GM19023 (cell line): ENCODE results near the gene EFHD1.
"Not testable (repeated sequence)": the region's sequence is repeated elsewhere in the genome, so short reads cannot be mapped to it uniquely, and the experiment has no call there.

Experiments
- ATAC-seq: cut with Tn5 transposase; IDR thresholded peaks from one replicate; pipeline ENCODE4 v1.9.1; 2021; ENCODE audit warnings: mild to moderate bottlenecking, moderate library complexity; ENCODE audit not compliant: unreplicated experiment

EFHD1 gene

DNA sequence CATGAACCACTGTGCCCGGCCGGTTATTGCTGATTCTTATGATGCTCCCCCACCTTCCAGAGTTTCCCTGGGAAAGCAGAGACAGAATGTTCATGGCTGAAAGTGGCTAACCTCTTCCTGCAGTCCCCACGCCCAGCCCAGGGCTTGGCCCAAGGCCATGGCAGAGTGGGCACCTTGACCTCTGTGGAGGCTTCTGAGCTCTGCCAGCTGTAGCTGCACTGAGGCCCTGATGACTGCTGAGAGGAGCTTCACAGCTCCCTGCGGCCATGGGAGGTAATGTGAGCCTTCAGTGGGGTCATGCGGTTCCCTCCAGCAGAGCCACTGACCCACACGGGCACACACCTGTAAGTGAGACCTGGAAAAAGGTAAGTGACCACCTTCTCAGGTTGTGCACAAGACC lies 13.3 kb downstream of the EFHD1 start:
- no peak for ATAC-seq

DNA sequence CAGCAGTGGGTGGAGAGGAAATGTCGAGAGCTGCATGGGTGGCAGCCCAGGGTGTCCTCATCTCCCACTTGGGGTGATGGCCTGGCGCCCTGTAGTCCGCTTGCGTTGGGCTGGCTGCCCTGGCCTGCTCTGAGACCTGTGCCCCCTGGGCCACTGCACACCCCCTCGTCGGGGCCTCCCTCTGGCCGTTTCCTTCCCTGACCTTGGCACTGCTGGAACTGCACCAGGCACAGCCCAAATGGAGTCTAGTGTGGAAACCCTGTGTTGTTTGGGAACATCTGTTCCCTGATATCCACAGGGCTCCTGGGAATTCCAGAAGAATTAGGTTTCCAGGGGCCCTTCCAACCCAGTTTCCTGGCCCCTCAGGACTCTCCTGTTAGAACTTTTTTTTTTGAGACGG lies 13.9 kb downstream of the EFHD1 start:
- ATAC-seq = no peak

DNA sequence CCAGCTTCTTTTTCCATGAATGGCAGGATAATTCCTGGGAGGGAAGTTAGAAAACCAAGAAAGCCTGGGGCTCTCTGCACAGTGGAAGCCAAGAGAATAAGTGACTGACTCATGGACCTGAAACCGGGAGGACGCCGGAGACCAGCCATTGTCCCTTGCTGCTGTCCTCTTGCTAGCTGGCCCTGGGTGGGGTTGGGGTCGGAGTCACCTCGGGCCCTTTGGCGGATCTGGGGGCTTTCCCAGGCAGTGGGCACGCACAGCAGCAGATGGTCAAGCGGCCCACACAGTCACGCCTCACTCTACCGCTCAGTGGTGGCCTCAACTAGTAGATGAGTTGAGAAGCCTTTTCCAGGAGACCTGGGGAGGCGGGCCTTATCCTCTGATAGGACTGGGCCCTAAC lies 15.6 kb downstream of the EFHD1 start:
- ATAC-seq = no peak

DNA sequence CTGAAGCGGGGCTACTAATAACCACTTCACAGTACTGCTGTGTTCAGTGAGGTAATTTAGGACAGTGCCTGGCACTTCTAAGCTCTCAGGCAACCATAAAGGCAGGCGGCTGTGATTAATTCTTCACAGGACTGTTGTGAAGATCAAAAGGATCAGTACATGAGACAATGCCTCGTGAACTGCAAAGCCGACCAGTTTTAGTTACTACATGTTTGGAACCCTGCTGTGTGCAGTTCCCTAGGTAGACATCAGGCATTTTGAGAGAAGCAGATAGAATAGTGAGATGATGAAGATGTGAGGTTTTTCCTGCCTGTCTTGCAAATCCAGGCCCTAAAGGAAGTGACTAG lies 19.1 kb downstream of the EFHD1 start:
- no peak for ATAC-seq

DNA sequence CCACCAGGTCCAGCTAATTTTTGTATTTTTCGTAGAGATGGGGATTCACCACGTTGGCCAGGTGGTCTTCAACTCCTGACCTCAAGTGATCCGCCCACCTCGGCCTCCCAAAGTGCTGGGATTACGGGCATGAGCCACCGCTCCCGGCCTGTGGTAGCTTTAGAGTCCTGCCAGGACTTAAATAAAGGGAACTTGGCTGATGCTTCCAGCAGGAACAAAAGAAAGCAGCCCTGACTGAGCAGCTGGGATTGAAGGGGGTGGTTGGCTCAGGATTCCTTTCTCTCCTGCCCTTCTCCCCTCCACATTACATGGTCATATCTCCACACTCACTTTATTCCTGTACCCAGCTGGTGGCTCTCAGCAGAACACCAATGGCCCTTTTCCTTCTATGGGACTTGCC lies 20.0 kb downstream of the EFHD1 start:
- no peak for ATAC-seq

DNA sequence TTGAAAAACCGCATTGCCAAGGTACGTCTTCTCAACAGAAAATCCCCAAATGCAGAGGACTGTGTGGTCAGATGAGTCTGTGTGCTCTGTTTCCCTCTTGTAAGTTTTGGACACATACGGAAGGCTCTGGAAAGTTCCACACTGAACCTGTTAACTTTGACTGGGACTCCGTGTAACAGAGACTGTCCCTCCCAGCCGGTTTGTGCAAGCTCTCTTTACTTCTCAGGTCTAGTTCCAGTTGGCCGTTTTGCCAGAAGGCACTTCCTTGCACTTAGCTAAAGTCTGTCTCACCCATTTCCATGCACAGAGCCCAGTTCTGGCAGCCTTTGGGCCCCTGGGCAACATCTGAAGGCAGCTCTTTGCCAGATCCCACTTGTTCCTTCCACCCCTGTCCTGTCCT lies 22.0 kb downstream of the EFHD1 start:
- no peak for ATAC-seq

DNA sequence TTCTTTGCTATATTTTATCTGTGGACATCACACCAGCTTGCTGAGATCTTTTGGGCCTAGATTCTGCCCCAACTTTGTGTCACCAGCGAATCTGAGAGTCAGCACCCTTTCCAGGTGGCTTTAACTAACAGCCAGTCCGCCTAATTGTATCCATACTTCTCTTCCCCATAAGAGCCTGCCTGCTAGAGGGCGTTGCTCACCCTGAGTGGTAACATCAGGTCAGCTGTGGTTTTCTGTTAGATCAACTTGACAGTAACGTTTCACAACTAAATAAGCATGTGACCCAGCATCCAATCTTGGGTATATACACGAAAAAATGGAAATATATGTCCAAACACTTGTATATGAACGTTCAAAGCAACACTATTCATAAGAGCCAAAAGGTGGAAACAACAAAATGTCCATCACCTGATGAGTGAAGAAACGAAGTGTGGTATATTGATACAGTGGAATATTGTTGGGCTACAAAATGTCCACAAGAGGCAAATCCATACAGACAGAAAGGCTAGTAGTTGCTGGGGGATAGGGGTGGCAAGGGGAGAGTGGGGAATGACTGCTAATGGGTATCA lies 24.9 kb downstream of the EFHD1 start:
- no peak for ATAC-seq

DNA sequence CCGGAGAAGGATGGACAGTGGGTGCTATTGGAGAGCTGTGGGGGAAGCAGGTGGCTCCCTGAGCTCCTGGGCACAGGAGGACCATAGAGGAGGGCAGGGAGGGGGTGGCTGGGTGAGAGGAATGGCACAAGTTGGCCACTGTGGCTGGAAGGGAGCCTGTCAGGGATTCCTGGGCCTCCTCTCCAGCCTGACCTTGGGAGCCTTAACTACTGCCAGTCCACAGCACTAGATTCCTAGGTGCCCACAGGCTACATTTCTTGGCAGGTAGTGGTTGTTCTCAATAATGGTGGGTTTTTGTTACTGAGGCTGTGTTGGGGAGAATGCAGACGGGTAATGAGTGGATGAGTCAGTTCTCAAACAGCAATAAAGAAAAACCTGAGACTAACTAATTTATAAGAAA lies 26.0 kb downstream of the EFHD1 start:
- ATAC-seq = no peak

DNA sequence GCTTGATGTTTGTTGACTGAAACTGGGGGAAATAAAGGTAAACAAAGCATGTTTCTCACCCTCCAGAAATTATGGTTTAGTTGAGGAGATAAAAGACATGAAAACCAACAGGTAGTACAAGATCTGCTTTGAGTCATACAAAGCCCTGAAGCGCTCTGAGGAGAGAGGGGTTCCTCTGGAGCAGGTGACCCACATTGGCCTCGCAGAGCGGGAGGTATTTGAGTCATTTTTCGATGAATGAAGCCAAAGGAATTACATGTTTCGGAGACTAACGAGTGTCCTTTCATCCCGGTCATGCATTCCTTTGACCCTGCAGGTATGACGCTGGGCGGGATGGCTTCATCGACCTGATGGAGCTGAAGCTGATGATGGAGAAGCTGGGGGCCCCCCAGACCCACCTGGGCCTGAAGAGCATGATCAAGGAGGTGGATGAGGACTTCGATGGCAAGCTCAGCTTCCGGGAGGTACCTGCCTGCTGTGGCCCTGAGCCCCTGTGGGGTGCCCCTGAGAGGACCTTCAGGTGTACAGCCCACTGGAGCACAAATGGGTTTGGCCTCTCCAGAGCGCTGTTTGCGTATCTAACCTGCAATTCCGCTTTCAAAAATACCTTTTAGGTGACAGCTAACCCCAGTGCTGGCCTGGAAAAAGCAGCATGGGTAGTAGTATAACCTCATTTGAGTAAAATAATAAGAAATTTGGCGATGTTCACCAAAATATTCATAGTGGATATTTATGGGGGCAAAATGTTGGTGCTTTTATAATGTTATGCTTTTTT lies 29.3 kb downstream of the EFHD1 start:
- no peak for ATAC-seq

DNA sequence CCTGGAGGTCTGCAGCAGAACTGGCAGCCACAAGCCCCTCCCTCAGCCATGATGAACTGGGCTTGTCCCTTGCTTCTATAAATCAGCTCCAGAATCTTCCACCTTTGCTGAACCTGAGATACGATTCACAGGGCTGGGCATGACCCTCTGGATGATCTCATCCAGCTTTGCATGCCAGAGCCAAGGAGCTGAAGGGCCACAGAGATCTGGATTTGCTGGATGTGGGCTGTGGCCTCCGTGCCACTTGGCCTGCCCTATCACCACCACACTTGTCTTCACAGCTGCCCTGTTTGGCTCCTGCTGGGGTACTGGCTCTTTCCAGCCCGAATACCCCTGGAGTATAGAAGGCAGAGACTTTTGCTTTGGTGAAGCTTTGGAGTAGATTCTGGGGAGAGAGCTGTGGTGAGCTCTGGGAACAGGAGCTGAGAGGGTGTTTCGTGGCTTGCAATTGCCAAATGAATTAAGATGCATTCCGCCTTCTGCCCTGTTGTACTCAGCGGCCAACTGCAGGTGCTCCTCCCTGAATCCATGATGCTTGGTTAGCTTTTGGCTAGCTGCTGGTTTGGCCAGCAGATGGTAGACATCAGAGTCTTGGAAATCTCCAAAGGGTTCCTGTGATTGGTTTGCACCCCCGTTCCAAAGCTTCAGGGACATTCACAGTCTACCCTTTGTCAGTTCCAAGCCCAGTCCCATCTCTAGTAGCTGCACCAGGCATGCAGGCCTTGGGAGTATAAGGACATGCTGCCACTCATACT lies 32.8 kb downstream of the EFHD1 start:
- ATAC-seq = no peak

DNA sequence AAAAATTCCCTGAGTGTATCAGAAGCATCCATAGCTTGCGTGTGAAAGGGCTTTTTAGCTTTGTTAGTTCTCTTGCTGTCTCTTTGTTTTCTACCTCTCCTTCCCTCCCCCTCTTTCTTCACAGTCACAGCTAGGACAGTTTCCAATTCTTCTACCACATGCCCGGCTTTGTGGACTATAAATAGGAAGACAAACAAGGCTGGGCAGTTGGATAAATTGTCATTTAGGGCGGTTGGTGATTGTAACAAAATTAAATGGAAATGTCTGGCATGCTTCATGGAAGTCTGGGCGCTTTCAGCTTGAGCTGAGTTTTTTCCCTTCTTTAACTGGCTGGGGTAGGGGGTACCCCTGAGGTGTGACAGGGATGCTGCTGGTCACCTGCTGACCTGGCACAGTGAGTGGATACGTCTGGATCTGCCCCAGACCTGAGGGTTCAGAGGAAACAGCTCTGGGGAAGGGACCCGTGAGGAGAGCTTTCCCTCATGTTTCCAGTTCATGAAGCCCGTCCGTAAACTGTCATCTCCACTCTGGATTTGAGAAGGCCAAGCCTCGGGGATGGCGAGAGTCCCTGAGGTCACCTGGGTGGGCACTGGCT lies 34.7 kb downstream of the EFHD1 start:
- no peak for ATAC-seq

DNA sequence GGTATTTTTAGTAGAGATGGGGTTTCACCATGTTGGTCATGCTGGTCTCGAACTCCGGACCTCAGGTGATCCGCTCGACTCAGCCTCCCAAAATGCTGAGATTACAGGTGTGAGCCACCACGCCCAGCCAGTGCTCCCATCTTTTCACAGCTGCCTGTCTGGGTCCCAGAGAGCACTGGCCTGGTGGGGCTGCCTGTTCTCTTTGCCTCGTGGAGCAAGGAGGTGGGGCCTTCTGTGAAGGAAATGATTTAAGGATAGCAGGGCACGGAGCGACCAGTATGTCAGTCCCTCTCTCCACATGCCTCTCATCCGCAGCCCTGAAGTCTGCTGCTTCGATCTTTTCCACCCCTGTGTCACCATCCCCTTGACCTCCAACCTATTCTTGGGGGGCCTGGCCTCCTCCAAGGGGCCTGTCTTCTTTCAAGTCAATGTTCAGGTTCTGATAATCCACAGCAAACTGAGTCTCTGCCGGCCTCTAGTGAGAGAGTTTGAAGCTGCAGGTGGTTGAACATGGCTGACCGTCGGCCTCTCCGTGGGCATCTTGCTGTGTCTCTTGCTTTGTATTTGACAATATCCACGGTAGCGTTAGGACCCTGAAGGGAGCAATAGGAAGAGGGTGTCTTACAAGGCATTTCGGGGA lies 35.5 kb downstream of the EFHD1 start:
- ATAC-seq = no peak

DNA sequence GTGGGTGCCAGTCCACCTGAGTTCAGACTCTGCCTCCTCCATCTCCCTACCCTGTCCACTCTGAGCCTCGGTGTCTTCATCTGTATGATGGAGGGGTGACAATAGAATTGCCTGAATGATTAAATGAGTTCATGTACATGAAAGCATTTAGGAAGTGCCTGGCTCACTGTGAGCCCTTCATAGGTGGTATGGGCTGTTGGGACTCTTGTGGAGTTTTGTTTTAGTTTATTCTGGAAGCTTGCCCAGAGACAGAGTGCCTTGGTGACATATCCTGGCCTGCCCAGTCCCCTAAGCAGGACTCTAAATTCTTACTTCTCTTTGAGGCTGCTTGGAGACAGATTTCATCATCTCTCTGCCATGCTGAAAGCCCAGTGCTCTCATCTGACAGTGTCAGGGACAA lies 39.2 kb downstream of the EFHD1 start:
- ATAC-seq = no peak

DNA sequence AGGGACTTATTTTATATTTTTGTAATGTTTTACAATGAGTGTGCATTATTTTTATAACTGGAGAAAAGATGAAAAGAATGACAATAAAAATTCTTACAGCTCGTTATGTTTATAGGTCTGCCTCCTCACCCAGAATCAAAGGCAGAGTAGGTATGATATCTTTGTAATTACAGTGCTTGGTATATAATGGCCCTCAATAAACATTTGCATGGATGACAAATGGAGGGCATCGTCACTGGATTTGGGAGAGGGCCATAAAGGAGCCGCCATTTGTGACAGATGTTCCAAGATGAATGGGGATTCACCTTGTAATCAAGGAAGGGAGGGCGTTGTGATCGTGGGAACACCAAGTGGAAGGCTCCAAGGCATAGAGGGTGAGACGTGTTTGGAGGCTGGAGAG lies 41.1 kb downstream of the EFHD1 start:
- ATAC-seq = no peak

DNA sequence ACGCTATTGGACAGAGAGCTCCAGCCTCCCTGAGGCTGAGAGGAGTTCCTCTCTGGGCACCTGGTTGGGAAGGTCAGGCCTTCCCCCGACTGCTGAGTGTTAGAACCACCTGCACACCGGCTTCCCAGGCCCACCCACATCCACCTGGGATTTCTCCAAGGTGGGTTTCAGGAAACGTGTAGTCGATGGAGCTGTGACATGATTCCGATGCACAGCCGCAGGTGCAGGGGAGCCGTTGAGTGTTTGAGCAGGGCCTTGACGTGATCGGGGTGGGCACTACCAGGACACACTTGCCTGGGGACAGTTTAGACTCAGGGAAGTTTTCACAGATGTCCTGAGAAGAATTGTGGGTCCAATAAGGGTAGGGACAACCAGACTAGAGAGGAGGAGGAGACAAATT lies 42.0 kb downstream of the EFHD1 start:
- no peak for ATAC-seq

DNA sequence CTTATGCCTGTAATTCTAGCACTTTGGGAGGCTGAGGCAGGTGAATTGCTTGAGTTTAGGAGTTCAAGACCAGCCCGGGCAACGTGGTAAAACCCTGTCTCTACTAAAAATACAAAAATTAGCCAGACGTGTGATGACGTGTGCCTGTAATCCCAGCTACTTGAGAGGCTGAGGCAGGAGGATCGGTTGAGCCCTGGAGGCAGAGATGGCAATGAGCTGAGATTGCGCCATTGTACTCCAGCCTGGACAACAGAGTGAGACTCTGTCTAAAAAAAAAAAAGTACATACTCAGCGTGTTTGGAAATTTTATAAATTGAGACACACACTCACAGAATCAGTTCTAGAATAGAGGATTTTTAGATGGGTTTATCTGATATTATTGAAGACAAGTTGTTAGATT lies 46.6 kb downstream of the EFHD1 start:
- no peak for ATAC-seq

DNA sequence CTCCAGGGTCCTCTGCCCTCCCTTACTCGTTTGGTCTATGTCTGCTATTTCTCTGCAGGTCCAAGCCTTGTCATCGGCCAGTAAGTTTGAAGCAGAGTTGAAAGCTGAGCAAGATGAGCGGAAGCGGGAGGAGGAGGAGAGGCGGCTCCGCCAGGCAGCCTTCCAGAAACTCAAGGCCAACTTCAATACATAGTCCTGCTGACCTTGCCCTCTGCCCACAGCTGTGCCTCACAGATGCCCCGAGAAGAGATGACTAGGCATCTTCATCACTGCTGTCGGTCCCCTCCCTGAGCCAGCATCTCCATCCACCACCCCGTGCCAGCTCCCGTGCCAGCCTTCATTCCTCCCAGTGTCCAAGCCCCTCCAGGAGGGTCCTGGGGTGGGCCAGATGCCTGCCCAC lies 48.1 kb downstream of the EFHD1 start:
- no peak for ATAC-seq

DNA sequence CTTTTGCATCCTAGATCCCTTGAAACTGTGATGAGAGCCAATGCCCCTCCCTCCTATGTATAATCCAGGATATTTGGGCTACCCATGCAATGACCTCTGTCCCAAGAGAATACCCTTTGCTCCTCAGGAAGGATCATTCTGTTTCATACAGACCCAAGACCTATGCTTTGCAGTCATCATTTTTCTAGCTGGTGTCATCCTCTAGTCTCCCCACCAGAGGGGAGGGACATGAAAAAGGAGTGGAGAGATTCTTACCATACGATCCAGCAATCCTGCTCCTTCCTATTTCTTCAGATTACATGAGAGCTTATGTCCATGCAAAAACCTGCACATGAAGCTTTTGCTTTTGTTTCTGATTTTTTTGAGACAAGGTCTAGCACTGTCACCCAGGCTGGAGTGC lies 50.0 kb downstream of the EFHD1 start:
- no peak for ATAC-seq

DNA sequence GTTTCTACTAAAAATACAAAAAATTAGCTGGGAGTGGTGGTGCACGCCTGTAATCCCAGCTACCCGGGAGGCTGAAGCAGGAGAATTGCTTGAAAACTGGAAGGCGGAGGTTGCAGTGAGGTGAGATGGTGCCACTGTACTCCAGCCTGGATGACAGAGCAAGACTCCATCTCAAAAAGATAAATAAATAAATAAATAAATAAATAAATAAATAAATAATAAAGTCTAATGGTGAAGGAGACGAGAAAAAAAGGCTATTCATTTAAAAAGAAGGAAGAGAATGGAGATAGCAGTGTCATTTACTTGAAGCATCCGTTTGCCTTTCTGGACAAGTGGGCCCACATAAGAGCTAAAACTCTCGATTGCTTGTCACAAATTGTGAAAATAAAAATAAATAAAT lies 52.0 kb downstream of the EFHD1 start:
- not testable (repeated sequence) for ATAC-seq

DNA sequence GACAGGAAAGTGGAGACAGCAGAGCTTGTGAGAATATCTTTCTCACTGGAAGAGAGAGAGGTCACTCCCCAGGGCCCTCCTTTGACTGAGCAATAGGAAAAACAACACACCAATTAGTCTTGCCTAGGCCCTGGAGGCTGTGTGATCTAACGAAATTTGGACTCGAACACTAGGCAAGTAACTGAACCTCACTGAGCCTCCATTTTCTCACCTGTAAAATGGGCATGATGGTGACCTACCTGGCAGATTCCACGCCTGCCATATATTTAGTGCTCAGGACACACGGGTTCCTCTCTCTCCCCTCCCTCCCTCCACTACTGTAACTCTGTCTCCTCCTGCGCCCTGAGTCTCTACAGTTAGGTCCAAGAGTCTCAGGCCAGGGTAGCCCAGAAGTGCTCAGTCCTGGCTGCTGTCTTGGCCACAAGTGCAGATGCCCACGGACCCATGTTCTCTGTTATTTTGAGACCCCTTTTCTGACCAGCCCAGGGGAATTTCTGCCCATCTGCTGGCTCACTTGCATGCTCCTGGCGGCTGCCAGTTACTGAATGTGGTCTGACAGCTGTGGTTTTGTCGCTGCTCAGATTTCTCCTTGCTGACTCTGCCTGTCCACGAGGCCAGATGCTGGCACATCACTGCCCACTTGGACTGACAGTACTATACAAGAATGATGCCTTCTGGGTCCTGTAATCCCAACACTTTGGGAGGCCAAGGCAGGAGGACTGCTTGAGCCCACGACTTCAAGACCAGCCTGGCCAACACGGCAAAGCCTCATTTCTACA lies 54.2 kb downstream of the EFHD1 start:
- no peak for ATAC-seq

DNA sequence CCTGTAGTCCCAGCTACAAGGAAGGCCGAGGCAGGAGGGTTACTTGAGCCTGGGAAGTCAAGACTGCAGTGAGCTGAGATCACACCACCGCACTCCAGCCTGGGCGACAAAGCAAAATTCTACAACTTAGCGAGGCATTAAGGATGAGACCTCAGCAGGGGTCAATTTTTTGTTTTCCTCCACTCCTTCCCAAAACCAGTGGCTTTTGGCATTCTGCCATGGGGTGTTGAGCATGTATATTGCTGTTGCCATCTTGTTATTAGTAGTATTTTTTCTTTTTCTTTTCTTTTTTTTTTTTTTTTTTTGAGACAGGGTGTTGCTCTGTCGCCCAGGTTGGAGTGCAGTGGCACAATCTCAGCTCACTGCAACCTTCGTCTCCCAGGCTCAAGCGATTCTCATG lies 54.8 kb downstream of the EFHD1 start:
- no peak for ATAC-seq
